Activated T-helper 1 cell treated with anti-CD3 and anti-CD28 coated beads, Interleukin-12 subunit alpha, Interleukin-12 subunit beta, Interleukin-2, Interleukin-4 antibody, amounts not matched to agents 30 ng/mL and 10 ng/mL and 1 ng/mL, durations not matched to agents 14 hours and 24 hours and 36 hours (primary cell): ENCODE measurements around the gene UBE2L5. TPM values are rescaled to one million over a fixed set of nuclear protein-coding genes. Genes with fewer than 3 reads are reported as not detected.
A peak's percentile ranks its signal among the peaks of the same experiment; 100 is the strongest.
"Not testable (repeated sequence)": the region's sequence is repeated elsewhere in the genome, so short reads cannot be mapped to it uniquely, and the experiment has no call there.

Experiments
- DNase-seq: peaks from one replicate; pipeline ENCODE4 v3.0.0; 2021; ENCODE audit warnings: low spot score
- H3K27ac Mint-ChIP-seq: one replicate; pipeline ENCODE4 v1.8.0; 2021; ENCODE audit warnings: mild to moderate bottlenecking, mixed read lengths
- H3K27me3 Mint-ChIP-seq: one replicate; pipeline ENCODE4 v1.8.0; 2022; ENCODE audit warnings: mild to moderate bottlenecking, moderate library complexity, mixed read lengths; ENCODE audit not compliant: insufficient read depth
- H3K36me3 Mint-ChIP-seq: one replicate; pipeline ENCODE4 v1.8.0; 2021; ENCODE audit warnings: low read depth, mixed read lengths
- H3K4me1 Mint-ChIP-seq: one replicate; pipeline ENCODE4 v1.8.0; 2021; ENCODE audit warnings: low read depth, mixed read lengths
- H3K4me3 Mint-ChIP-seq: one replicate; pipeline ENCODE4 v1.8.0; 2021; ENCODE audit warnings: mild to moderate bottlenecking, moderate library complexity, mixed read lengths
- H3K9me3 Mint-ChIP-seq: one replicate; pipeline ENCODE4 v1.8.0; 2021; ENCODE audit warnings: mixed read lengths
- intact Hi-C: fragments of 100-400 bp; cut with micrococcal nuclease; formaldehyde crosslinking; loops from one replicate; pipeline ENCODE4 v1.15.1; 2024
- total RNA-seq: library from RNA; stranded (reverse); gene quantifications from 2 replicates; pipeline ENCODE4 v1.2.3, GENCODE V29; 2022

UBE2L5 gene
- total RNA-seq, 1 donor from 2014 or later = not detected

GRCh38 chr13:30431269-30431940 is 9.1 kb downstream of the UBE2L5 start:
- DNase-seq = no peak
- Mint-ChIP-seq H3K27ac (peak overlapping the region; percentile 30), H3K4me3 (peak overlapping the region; percentile 1), H3K36me3 (peaks cover 1% of the 10 kb centered on the region), H3K9me3 (no peaks in the 10 kb centered on the region), H3K27me3 (peaks cover 8% of the 10 kb centered on the region), H3K4me1 (peaks cover 29% of the 10 kb centered on the region)
- intact Hi-C loops = loop anchor here (2.0 kb wide), 1 partner anchor 313 kb away; no protein-coding TSS in a partner anchor

DNA sequence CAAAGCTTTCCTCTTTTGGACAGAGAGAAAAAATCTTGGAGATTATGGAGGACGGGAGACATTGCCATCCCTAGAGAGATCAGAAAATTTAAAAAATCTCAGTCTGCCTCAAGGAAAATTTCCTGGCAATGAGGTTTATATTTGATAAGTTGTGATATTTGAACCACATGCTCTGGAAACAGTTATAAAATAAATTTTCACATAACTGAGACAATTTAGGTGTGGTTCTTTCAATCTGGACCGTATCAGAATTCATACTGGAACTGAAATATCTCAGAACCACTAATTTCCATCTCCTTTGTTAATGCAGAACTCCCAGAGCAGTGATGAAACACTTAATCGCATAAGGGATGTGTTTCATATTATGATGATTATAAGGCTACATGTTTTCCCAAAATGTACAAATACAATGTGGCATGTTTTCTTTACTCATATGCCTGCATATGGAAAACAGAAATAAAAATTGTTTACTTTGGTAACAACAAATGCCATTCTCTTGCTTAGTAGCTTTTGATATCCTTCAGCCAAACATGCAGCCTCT is 13.7 kb downstream of the UBE2L5 start:
- peaks cover 6% of the 10 kb centered on the region for H3K27me3 Mint-ChIP-seq
- no peak overlapping the region for H3K4me3 Mint-ChIP-seq
- H3K27ac Mint-ChIP-seq = no peak overlapping the region
- H3K9me3 Mint-ChIP-seq = no peaks in the 10 kb centered on the region
- no peaks in the 10 kb centered on the region for H3K36me3 Mint-ChIP-seq
- intact Hi-C loops = no loop called here
- peaks cover 12% of the 10 kb centered on the region for H3K4me1 Mint-ChIP-seq
- no peak for DNase-seq

GRCh38 chr13:30437177-30437576 is 14.9 kb downstream of the UBE2L5 start:
- Mint-ChIP-seq H3K4me3 (no peak overlapping the region), H3K4me1 (peaks cover 6% of the 10 kb centered on the region), H3K36me3 (no peaks in the 10 kb centered on the region), H3K27me3 (peaks cover 6% of the 10 kb centered on the region), H3K27ac (no peak overlapping the region), H3K9me3 (no peaks in the 10 kb centered on the region)
- intact Hi-C loops = no loop called here
- DNase-seq = no peak

DNA sequence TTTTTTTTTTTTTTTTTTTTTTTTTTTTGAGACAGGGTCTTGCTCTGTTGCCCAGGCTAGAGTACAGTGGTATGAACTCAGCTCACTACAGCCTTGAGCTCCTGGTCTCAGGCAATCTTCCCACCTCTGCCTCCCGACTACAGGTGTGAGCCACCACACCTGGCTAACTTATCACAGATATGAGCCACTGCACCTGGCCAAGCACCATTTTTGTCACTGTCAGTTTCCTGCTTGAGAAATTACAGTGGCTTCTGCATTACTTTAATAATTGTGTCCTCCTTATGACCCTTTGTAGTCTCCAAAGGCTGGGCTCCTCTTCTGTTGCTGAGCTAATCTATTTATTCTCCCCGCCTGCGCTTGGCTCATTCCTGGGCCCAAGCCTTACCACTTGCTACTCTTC is 16.0 kb downstream of the UBE2L5 start:
- Mint-ChIP-seq H3K36me3 (no peaks in the 10 kb centered on the region), H3K9me3 (no peaks in the 10 kb centered on the region), H3K27ac (no peak overlapping the region), H3K4me3 (no peak overlapping the region), H3K4me1 (peaks cover 6% of the 10 kb centered on the region), H3K27me3 (peaks cover 6% of the 10 kb centered on the region)
- no peak for DNase-seq
- intact Hi-C loops = no loop called here

DNA sequence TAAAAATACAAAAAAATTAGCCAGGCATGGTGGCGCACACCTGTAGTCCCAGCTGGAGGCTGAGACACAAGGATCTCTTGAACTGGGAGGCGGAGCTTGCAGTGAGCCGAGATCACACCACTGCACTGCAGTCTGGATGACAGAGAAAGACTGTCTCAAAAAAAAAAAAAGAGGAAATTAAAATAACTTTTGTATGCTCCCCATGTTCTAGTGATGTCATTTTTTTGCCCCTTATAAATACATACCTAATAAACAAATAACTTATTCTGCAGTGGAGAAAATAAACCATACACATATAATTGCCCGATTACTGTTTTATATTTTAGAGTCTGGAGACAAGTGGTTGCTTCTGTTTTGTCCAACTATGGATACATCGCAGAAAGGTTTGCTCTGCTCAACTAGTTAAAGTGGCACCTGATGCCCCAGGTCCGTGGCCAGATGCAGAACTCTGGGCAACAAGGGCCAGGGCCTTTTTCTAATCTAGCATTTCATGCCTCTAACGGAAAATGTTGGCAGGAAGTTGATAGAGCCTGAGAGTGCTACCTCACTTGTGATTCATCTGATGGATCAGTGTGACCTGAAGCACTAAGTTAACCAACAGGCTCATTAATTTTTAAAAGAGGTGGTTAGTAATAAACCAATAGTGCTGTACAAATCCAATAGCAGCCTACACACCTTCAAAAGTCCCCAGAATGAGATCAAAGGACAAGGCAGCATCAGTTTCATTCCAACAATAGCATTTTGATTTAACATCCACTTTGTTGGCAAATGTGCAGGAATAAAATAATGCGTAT is 18.8 kb downstream of the UBE2L5 start:
- H3K36me3 Mint-ChIP-seq = no peaks in the 10 kb centered on the region

DNA sequence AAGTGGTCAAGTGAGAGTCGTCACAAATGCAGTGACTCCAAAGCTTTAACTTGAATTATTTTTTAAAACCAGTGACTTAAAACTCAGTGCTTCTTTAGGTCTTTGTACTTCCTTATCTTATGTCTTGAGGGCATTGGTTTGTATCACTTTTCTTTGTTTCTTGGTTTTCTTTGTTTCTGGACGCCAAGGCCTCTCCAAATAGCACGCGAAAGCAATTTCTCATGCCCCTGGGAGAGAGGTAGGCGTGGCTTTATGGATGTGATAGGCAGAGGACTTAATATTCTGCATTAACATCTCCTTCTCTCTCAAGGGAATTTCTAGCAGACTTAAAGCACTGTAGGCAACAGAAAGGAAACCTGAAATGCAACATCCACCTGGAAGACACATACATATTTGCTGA is 20.6 kb downstream of the UBE2L5 start:
- no peak for DNase-seq
- Mint-ChIP-seq H3K4me1 (peaks cover 11% of the 10 kb centered on the region), H3K9me3 (no peaks in the 10 kb centered on the region), H3K36me3 (no peaks in the 10 kb centered on the region), H3K27ac (no peak overlapping the region), H3K4me3 (no peak overlapping the region), H3K27me3 (peaks cover 3% of the 10 kb centered on the region)
- intact Hi-C loops = no loop called here

More for the DNA sequence above, 18.8 kb downstream of the UBE2L5 start:
- H3K4me1 Mint-ChIP-seq = peaks cover 6% of the 10 kb centered on the region
- no peak overlapping the region for H3K4me3 Mint-ChIP-seq
- DNase-seq = no peak
- intact Hi-C loops = no loop called here
- H3K9me3 Mint-ChIP-seq = no peaks in the 10 kb centered on the region
- peaks cover 3% of the 10 kb centered on the region for H3K27me3 Mint-ChIP-seq
- H3K27ac Mint-ChIP-seq = peak overlapping the region; percentile 73

- H3K4me3 Mint-ChIP-seq, H3K9me3 Mint-ChIP-seq, H3K36me3 Mint-ChIP-seq, H3K27ac Mint-ChIP-seq, H3K27me3 Mint-ChIP-seq, intact Hi-C loops, DNase-seq: not testable (repeated sequence)
- peaks cover 11% of the 10 kb centered on the region for H3K4me1 Mint-ChIP-seq
Observed at GRCh38 chr13:30443491-30443890, 21.2 kb downstream of the UBE2L5 start.

GRCh38 chr13:30443957-30444404 is 21.7 kb downstream of the UBE2L5 start:
- no peak for DNase-seq
- Mint-ChIP-seq H3K4me1 (peaks cover 11% of the 10 kb centered on the region), H3K9me3 (no peaks in the 10 kb centered on the region), H3K27ac (no peak overlapping the region), H3K27me3 (no peaks in the 10 kb centered on the region), H3K4me3 (no peak overlapping the region), H3K36me3 (no peaks in the 10 kb centered on the region)
- intact Hi-C loops = no loop called here

DNA sequence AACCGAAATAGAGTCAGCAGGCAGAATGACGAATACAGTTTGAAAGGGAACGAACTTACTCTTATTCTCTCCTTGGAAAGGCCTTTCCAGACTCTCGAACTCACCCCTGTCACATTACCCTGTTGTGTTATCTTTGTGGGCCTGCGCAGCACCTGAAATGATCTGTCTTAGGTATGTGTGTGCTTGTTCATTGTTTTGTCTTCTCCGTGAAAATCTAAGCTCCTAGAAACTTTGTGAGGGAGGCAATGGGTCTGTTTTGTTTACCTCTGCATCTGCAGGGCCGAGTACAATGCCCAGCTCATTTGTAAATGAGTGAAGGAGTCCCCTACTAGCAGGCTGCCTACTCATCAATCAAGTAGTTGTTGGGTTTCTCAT is 23.8 kb downstream of the UBE2L5 start:
- Mint-ChIP-seq H3K4me1 (peaks cover 7% of the 10 kb centered on the region), H3K4me3 (no peak overlapping the region), H3K9me3 (no peaks in the 10 kb centered on the region), H3K27me3 (no peaks in the 10 kb centered on the region), H3K36me3 (no peaks in the 10 kb centered on the region), H3K27ac (no peak overlapping the region)
- intact Hi-C loops = no loop called here
- DNase-seq = no peak

- no peak overlapping the region for H3K4me3 Mint-ChIP-seq
- H3K9me3 Mint-ChIP-seq = no peaks in the 10 kb centered on the region
- DNase-seq = no peak
- H3K36me3 Mint-ChIP-seq = no peaks in the 10 kb centered on the region
- H3K27ac Mint-ChIP-seq = no peak overlapping the region
- intact Hi-C loops = no loop called here
- H3K4me1 Mint-ChIP-seq = peaks cover 4% of the 10 kb centered on the region
- H3K27me3 Mint-ChIP-seq = no peaks in the 10 kb centered on the region
Observed at GRCh38 chr13:30448441-30448840, 26.1 kb downstream of the UBE2L5 start.

GRCh38 chr13:30450066-30450465 is 27.8 kb downstream of the UBE2L5 start:
- Mint-ChIP-seq H3K27me3 (peaks cover 3% of the 10 kb centered on the region), H3K9me3 (no peaks in the 10 kb centered on the region), H3K4me3 (no peak overlapping the region), H3K27ac (no peak overlapping the region), H3K36me3 (no peaks in the 10 kb centered on the region), H3K4me1 (peaks cover 4% of the 10 kb centered on the region)
- no peak for DNase-seq
- intact Hi-C loops = no loop called here

DNA sequence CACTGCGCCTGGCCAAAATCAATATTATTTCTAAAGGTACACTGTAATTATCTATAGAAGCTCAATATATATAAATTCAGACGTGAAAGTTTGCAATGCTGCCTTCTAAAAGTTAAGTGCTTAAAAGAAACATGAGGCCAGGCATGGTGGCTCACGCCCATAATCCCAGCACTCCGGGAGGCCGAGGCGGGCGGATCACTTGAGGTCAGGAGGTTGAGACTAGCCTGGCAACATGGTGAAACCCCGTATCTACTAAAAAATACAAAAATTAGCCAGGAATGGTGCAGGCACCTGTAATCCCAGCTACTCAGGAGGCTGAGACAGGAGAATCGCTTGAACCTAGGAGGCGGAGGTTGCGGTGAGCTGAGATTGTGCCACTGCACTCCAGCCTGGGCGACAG is 29.2 kb downstream of the UBE2L5 start:
- H3K36me3 Mint-ChIP-seq, H3K4me1 Mint-ChIP-seq, H3K4me3 Mint-ChIP-seq, H3K9me3 Mint-ChIP-seq, H3K27me3 Mint-ChIP-seq, H3K27ac Mint-ChIP-seq, DNase-seq, intact Hi-C loops: not testable (repeated sequence)

GRCh38 chr13:30453727-30454126 is 31.4 kb downstream of the UBE2L5 start:
- Mint-ChIP-seq H3K27ac (no peak overlapping the region), H3K4me1 (peaks cover 10% of the 10 kb centered on the region), H3K4me3 (no peak overlapping the region), H3K36me3 (peaks cover 16% of the 10 kb centered on the region), H3K9me3 (no peaks in the 10 kb centered on the region), H3K27me3 (peaks cover 3% of the 10 kb centered on the region)
- intact Hi-C loops = no loop called here
- DNase-seq = no peak
